Endothelial cell of umbilical vein (primary cell): Measurements from ENCODE around the gene PSMB7. TPM values are rescaled to one million over a fixed set of nuclear protein-coding genes. Genes with fewer than 3 reads are reported as not detected.

Experiments
- BruUV-seq: library from RNA; stranded (reverse); fragments of 400-500 nt; replicated peaks from 2 replicates; lab custom pipeline; 2021; lab: Mats Ljungman, UMichigan
- CTCF ChIA-PET: fragments of 300-600, 350-600 bp; sonication (Branson Sonifier 250); formaldehyde crosslinking; loops from one replicate; lab custom pipeline; 2021; ENCODE audit warnings: antibody characterized with exemption, inconsistent platforms; lab: Charles Lee
- POLR2A ChIA-PET: fragments of 300-600, 350-600 bp; sonication (Branson Sonifier 250); formaldehyde crosslinking; loops from one replicate; lab custom pipeline; 2021; ENCODE audit warnings: antibody characterized with exemption, inconsistent platforms; lab: Charles Lee
- DNase-seq: peaks from one replicate; pipeline ENCODE4 v3.0.0-alpha.2; 2011; ENCODE audit warnings: low read depth, low spot score
- FAIRE-seq: peaks from 2 replicates; lab custom pipeline; 2011; peaks lifted over from hg19 to GRCh38; lab: Jason Lieb, UNC
- H2AFZ ChIP-seq: 2 replicates; pipeline ENCODE4 v1.6.0; 2012; ENCODE audit warnings: low read depth, low read length, control low read depth, inconsistent platforms
- H3K27ac ChIP-seq: 2 replicates; pipeline ENCODE4 v1.5.1; 2011; ENCODE audit warnings: low read depth, mild to moderate bottlenecking, control low read depth, low read length, moderate library complexity; ENCODE audit not compliant: insufficient read depth
- H3K27me3 ChIP-seq, 2 experiments: 2 replicates each; pipeline versions ENCODE4 v1.6.0 to v1.6.1; 2011; ENCODE audit warnings: low read length in 2 of 2, mixed read lengths in 1 of 2; ENCODE audit not compliant: control insufficient read depth in 2 of 2, insufficient read depth in 2 of 2
- H3K36me3 ChIP-seq, 2 experiments: 2 replicates in 1 of 2; 3 replicates in 1 of 2; pipeline ENCODE4 v1.5.1; 2011; ENCODE audit warnings: low read length in 2 of 2, mild to moderate bottlenecking in 1 of 2, moderate library complexity in 1 of 2; ENCODE audit not compliant: control insufficient read depth in 2 of 2, insufficient read depth in 2 of 2; ENCODE audit errors: extremely low read depth in 1 of 2
- H3K4me1 ChIP-seq: 3 replicates; pipeline ENCODE4 v1.5.1; 2011; ENCODE audit warnings: mild to moderate bottlenecking, low read length; ENCODE audit not compliant: control insufficient read depth, insufficient read depth; ENCODE audit errors: extremely low read depth
- H3K4me2 ChIP-seq: 2 replicates; pipeline ENCODE4 v1.6.1; 2011; ENCODE audit warnings: low read length, control low read depth, mixed read lengths; ENCODE audit not compliant: insufficient read depth
- H3K4me3 ChIP-seq, 3 experiments: fragments of 200-600 bp in 1 of 3; sonication (generic), shearing (Covaris generic) in 1 of 3; replicated peaks in 1 of 3; 2 replicates each; pipeline ENCODE4 v1.5.1; 2011 to 2016; ENCODE audit warnings: control low read depth in 3 of 3, low read length in 3 of 3, mild to moderate bottlenecking in 2 of 3, inconsistent platforms in 1 of 3, low read depth in 1 of 3, moderate library complexity in 1 of 3; ENCODE audit not compliant: insufficient read depth in 1 of 3
- H3K79me2 ChIP-seq: 2 replicates; pipeline ENCODE4 v1.6.0; 2012; ENCODE audit warnings: low read length, inconsistent platforms; ENCODE audit not compliant: control insufficient read depth, insufficient read depth
- H3K9ac ChIP-seq: replicated peaks from 2 replicates; pipeline ENCODE3; 2011; ENCODE audit warnings: low read length, control low read depth; ENCODE audit not compliant: insufficient read depth; ENCODE audit errors: extremely low read depth
- H3K9me1 ChIP-seq: replicated peaks from 3 replicates; pipeline ENCODE4 v1.6.0; 2011; ENCODE audit warnings: mild to moderate bottlenecking, low read length; ENCODE audit not compliant: control insufficient read depth, insufficient read depth; ENCODE audit errors: extremely low read depth
- H3K9me3 ChIP-seq: replicated peaks from 2 replicates; pipeline ENCODE4 v1.5.1; 2012; ENCODE audit warnings: low read length, inconsistent platforms; ENCODE audit not compliant: control insufficient read depth, insufficient read depth
- H4K20me1 ChIP-seq: replicated peaks from 2 replicates; pipeline ENCODE3; 2011; ENCODE audit warnings: mild to moderate bottlenecking, low read length; ENCODE audit not compliant: control insufficient read depth, insufficient read depth; ENCODE audit errors: extremely low read depth
- CTCF ChIP-seq, 2 donors: IDR thresholded peaks; 1 replicate in 1 of 2; 2 replicates in 1 of 2; pipeline ENCODE4 v1.5.1; 2011; ENCODE audit warnings: low read length in 2 of 2, mild to moderate bottlenecking in 2 of 2, moderate library complexity in 2 of 2, control low read depth in 1 of 2, inconsistent platforms in 1 of 2, low read depth in 1 of 2; ENCODE audit not compliant: insufficient read depth in 1 of 2; ENCODE audit errors: extremely low read depth in 1 of 2
- FOS ChIP-seq: IDR thresholded peaks from 2 replicates; pipeline ENCODE4 v1.6.1; 2011; ENCODE audit warnings: mild to moderate bottlenecking, low read length, moderate library complexity, borderline replicate concordance; ENCODE audit not compliant: insufficient read depth
- POLR2A ChIP-seq: IDR thresholded peaks from 2 replicates; pipeline ENCODE4 v1.6.1; 2012; ENCODE audit warnings: low read depth, mild to moderate bottlenecking, control low read depth, low read length
- POLR2AphosphoS5 ChIP-seq: IDR thresholded peaks from 2 replicates; pipeline ENCODE4 v1.6.1; 2012; ENCODE audit warnings: low read depth, mild to moderate bottlenecking, control low read depth, low read length, moderate library complexity; ENCODE audit not compliant: insufficient read depth
- dilution Hi-C: fragments of 300-500 bp; cut with MboI; formaldehyde crosslinking; loops from one replicate; pipeline ENCODE4 v1.15.0; 2019; ENCODE audit warnings: low sequenced_read_pairs; ENCODE audit not compliant: extremely low pct_ligation_motif_present
- intact Hi-C: fragments of 100-400 bp; cut with micrococcal nuclease; formaldehyde crosslinking; loops from one replicate; pipeline ENCODE4 v1.10.0; 2022
- polyA plus RNA-seq, 4 experiments: library from polyadenylated mRNA; depleted of rRNA in 3 of 4; stranded (reverse) in 3 of 4; unstranded in 1 of 4; fragments of >200 nt; gene quantifications; 2 replicates each; pipeline versions ENCODE4 v1.2.1 to v1.2.3, GENCODE V29; 2011 to 2012; ENCODE audit warnings: missing spikeins in 1 of 4
- total RNA-seq: library from RNA; stranded (reverse); gene quantifications from 2 replicates; pipeline ENCODE4 v1.2.3, GENCODE V29; 2021

The PSMB7 gene
- total and polyA plus RNA-seq, 2 donors (not counting 3 experiments of a cell fraction or from before 2014, with no cell fraction given) = 227 to 366 TPM

GRCh38 chr9:124410321-124410913 is 4.8 kb downstream of the PSMB7 start:
- Histone ChIP-seq H3K4me1 (peaks cover 44% of the 10 kb centered on the region), H3K79me2 (peaks cover 75% of the 10 kb centered on the region), H3K4me2 (no peak overlapping the region), H3K9me1 (no peaks in the 10 kb centered on the region), H3K36me3 (peaks cover 13 to 39% of the 10 kb centered on the region in 2 experiments), H3K27me3 (no peaks in the 10 kb centered on the region), H3K4me3 (no peak overlapping the region), H4K20me1 (peaks cover 8% of the 10 kb centered on the region), H2AFZ (no peak overlapping the region), H3K27ac (peak overlapping the region; percentile 91), H3K9ac (no peak overlapping the region), H3K9me3 (no peaks in the 10 kb centered on the region)
- BruUV-seq = no TSS peak
- DNase-seq = peak; percentile 25
- ChIA-PET POLR2A (no interaction called here), CTCF (interaction anchor here (0.7 to 2.4 kb wide), 13 partner anchors 9 to 297 kb away, joined by 3 to 62 read pairs (median 4); no protein-coding TSS in a partner anchor)
- no peak for FAIRE-seq
- dilution Hi-C loops (no loop called here), intact Hi-C loops (loop anchor here (5.0 kb wide), 1 partner anchor 148 kb away; no protein-coding TSS in a partner anchor)
- TF ChIP-seq CTCF (IDR thresholded peaks at IDR 0.05; ENCODE audit: extremely low read depth in 1 of 2, insufficient read depth in 1 of 2, low read depth in 1 of 2, low read length in 2 of 2) (peak in 1 of 2 donors; percentile 24), FOS (no peak)

- CTCF ChIA-PET = interaction anchor here (2.4 kb wide), 1 partner anchor 17 kb away, joined by 62 read pairs; no protein-coding TSS in a partner anchor
- POLR2A ChIA-PET = no interaction called here
- Histone ChIP-seq H3K36me3 (peaks cover 19 to 44% of the 10 kb centered on the region in 2 experiments), H3K79me2 (peaks cover 74% of the 10 kb centered on the region), H3K27me3 (no peaks in the 10 kb centered on the region), H3K4me2 (no peak overlapping the region), H3K9me1 (no peaks in the 10 kb centered on the region), H3K9me3 (no peaks in the 10 kb centered on the region), H3K4me1 (peaks cover 41% of the 10 kb centered on the region), H3K27ac (no peak overlapping the region), H4K20me1 (peaks cover 8% of the 10 kb centered on the region), H2AFZ (no peak overlapping the region), H3K9ac (no peak overlapping the region), H3K4me3 (no peak overlapping the region)
- no TSS peak for BruUV-seq
- intact Hi-C loops (no loop called here), dilution Hi-C loops (no loop called here)
- no peak for TF ChIP-seq POLR2AphosphoS5
- no peak for TF ChIP-seq FOS
- no peak for TF ChIP-seq POLR2A
- FAIRE-seq (no peak), DNase-seq (peak; percentile 21)
Measured at GRCh38 chr9:124409410-124409809, 5.8 kb downstream of the PSMB7 start.
